GM12878 (cell line): ENCODE data around the gene GUCY1A2.

Source experiments
- GABPA ChIP-seq: IDR thresholded peaks from 2 replicates; pipeline ENCODE4 v1.6.1; 2014; ENCODE audit warnings: antibody characterized with exemption, low read depth, mild to moderate bottlenecking, inconsistent platforms
- NR2C2 ChIP-seq: IDR thresholded peaks from 2 replicates; pipeline ENCODE4 v1.6.1; 2011; ENCODE audit warnings: borderline replicate concordance, low read depth; ENCODE audit not compliant: control insufficient read depth, insufficient read length
- POLR2A ChIP-seq: IDR thresholded peaks from 2 replicates; pipeline ENCODE4 v1.6.1; 2011; ENCODE audit warnings: low read depth, mild to moderate bottlenecking, low read length
- POLR2AphosphoS5 ChIP-seq: IDR thresholded peaks from 2 replicates; pipeline ENCODE4 v1.6.1; 2011; ENCODE audit warnings: mild to moderate bottlenecking, low read length, inconsistent platforms
- SMAD1 ChIP-seq: fragments of 450-650 bp; IDR thresholded peaks from 2 replicates; pipeline ENCODE4 v1.6.1; 2018; ENCODE audit warnings: mild to moderate bottlenecking, low read depth; ENCODE audit not compliant: partially characterized antibody
- SMAD5 ChIP-seq: IDR thresholded peaks from 2 replicates; pipeline ENCODE4 v1.6.1; 2016; ENCODE audit warnings: antibody characterized with exemption, low read depth
- SRF ChIP-seq, 2 experiments: IDR thresholded peaks; 2 replicates each; pipeline ENCODE4 v1.6.1; 2011; ENCODE audit warnings: low read depth in 2 of 2, low read length in 2 of 2, mild to moderate bottlenecking in 1 of 2, moderate library complexity in 1 of 2
- SUZ12 ChIP-seq: fragments of 200-600 bp; sonication (generic); IDR thresholded peaks from one replicate; pipeline ENCODE4 v1.6.1; 2018; ENCODE audit warnings: antibody characterized with exemption, mild to moderate bottlenecking; ENCODE audit not compliant: unreplicated experiment
- TAF1 ChIP-seq: IDR thresholded peaks from 2 replicates; pipeline ENCODE4 v1.6.1; 2011; ENCODE audit warnings: mild to moderate bottlenecking, low read depth, low read length, borderline replicate concordance
- TARDBP ChIP-seq: IDR thresholded peaks from 2 replicates; pipeline ENCODE4 v1.6.1; 2016; ENCODE audit warnings: borderline replicate concordance
- TF ChIP-seq, protein P1 (sequence below), 3 experiments: IDR thresholded peaks in 2 of 3; conservative IDR thresholded peaks in 1 of 3; 2 replicates each; pipeline ENCODE4 v1.5.1; 2011; ENCODE audit warnings: low read depth in 3 of 3, low read length in 3 of 3, mild to moderate bottlenecking in 3 of 3, control low read depth in 2 of 3, moderate library complexity in 2 of 3, inconsistent platforms in 1 of 3, mixed read lengths in 1 of 3; ENCODE audit not compliant: control insufficient read depth in 2 of 3, insufficient read depth in 1 of 3; ENCODE audit errors: extremely low read depth in 1 of 3

DNA sequence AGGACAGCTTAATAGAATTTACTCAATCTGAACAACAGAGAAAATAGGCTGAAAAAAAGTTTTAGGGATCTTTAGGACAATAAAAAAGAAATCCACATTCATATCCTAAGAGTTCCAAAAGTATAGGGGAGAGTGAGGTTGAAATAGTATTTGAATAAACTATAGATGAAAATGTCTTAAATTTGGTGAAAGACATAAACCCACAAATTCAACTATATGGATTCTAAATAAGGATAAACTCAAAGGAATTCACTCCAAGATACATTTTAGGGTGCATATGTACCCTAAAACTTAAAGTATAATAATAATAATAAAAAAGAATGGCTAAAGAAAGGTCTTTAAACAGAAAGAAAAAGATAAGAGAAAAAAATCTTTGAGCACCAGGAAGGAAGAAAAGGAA lies 203.1 kb downstream of the GUCY1A2 start:
- no peak for TF ChIP-seq SMAD1
- TF ChIP-seq, protein P1, sequence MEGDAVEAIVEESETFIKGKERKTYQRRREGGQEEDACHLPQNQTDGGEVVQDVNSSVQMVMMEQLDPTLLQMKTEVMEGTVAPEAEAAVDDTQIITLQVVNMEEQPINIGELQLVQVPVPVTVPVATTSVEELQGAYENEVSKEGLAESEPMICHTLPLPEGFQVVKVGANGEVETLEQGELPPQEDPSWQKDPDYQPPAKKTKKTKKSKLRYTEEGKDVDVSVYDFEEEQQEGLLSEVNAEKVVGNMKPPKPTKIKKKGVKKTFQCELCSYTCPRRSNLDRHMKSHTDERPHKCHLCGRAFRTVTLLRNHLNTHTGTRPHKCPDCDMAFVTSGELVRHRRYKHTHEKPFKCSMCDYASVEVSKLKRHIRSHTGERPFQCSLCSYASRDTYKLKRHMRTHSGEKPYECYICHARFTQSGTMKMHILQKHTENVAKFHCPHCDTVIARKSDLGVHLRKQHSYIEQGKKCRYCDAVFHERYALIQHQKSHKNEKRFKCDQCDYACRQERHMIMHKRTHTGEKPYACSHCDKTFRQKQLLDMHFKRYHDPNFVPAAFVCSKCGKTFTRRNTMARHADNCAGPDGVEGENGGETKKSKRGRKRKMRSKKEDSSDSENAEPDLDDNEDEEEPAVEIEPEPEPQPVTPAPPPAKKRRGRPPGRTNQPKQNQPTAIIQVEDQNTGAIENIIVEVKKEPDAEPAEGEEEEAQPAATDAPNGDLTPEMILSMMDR (IDR thresholded peaks at IDR 0.05 in 2 of 3, conservative IDR thresholded peaks at IDR 0.05 in 1 of 3; ENCODE audit: control insufficient read depth in 2 of 3, extremely low read depth in 1 of 3, insufficient read depth in 1 of 3, low read depth in 3 of 3, low read length in 3 of 3) = no peak
- no peak for TF ChIP-seq POLR2AphosphoS5
- TF ChIP-seq GABPA = no peak
- TF ChIP-seq SUZ12 = no peak
- no peak for TF ChIP-seq POLR2A
- TF ChIP-seq TAF1 = no peak
- no peak for TF ChIP-seq TARDBP
- no peak for TF ChIP-seq NR2C2
- no peak for TF ChIP-seq SMAD5
- no peak for TF ChIP-seq SRF (IDR thresholded peaks at IDR 0.05; ENCODE audit: low read depth in 2 of 2, low read length in 2 of 2)
